ENCODE measurements around the gene ZFP42.

DNA sequence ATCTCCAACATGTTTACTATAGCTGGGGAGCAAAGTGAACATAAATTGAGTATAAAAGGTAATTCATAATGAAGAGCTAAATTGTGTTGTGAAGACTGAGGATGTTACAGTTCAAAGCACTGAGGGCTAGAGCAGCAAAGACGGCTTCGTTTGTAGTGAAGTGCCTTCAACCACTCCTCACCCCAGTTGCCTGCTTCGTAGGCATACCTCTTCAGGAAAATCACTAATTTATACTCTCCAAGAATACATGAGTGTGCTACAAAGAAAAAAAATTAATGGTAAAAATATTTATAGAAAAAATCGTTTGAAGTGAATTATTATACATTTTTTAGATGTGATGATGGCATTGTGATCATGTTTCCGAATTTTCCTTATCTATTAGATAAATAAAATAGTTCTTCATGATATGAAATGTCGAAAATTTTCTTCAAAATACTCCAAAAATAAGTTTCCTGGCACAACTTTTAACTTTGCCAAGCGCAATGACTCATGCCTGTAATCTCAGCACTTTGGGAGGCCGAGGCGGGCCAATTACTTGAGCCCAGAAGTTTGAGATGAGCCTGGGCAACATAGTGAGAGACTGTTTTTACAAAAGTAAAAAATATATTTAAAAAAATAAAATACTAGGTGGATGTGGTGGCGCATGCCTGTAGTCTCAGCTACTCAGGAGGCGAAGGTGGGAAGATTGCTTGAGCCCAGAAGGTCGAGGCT, 41.6 kb downstream of the ZFP42 start:
- TF ChIP-seq CTCF (IDR thresholded peaks at IDR 0.05), result no peak
- TF ChIP-seq POLR2A (IDR thresholded peaks at IDR 0.05), result no peak

All from esophagus squamous epithelium (tissue), 4 donors.